Effector memory CD8-positive, alpha-beta T cell (primary cell): ENCODE results near the gene BTG1.
"Not testable (repeated sequence)": the region's sequence is repeated elsewhere in the genome, so short reads cannot be mapped to it uniquely, and the experiment has no call there.

Experiments
- ATAC-seq: fragments of 150-1000 bp; cut with Tn5 transposase; replicated peaks from 2 replicates; pipeline ENCODE4 v1.10.0; 2021; ENCODE audit warnings: mild to moderate bottlenecking, moderate library complexity
- DNase-seq, 3 experiments: peaks; one replicate each; pipeline ENCODE4 v3.0.0; 2021
- H3K27ac Mint-ChIP-seq, 2 donors: one replicate each; pipeline ENCODE4 v1.8.0; 2022; ENCODE audit warnings: mild to moderate bottlenecking in 2 of 2, mixed read lengths in 2 of 2, moderate library complexity in 2 of 2
- H3K27me3 Mint-ChIP-seq, 2 donors: one replicate each; pipeline ENCODE4 v1.8.0; 2022; ENCODE audit warnings: mixed read lengths in 2 of 2
- H3K36me3 Mint-ChIP-seq: one replicate; pipeline ENCODE4 v1.8.0; 2022; ENCODE audit warnings: mild to moderate bottlenecking, moderate library complexity, mixed read lengths; ENCODE audit not compliant: insufficient read depth
- H3K4me1 Mint-ChIP-seq, 2 donors: one replicate each; pipeline ENCODE4 v1.8.0; 2022; ENCODE audit warnings: low read depth in 2 of 2, mixed read lengths in 2 of 2
- H3K4me3 Mint-ChIP-seq, 2 donors: one replicate each; pipeline ENCODE4 v1.8.0; 2022; ENCODE audit warnings: mild to moderate bottlenecking in 2 of 2, mixed read lengths in 2 of 2, moderate library complexity in 2 of 2
- H3K9me3 Mint-ChIP-seq, 2 donors: one replicate each; pipeline ENCODE4 v1.8.0; 2022; ENCODE audit warnings: mixed read lengths in 2 of 2

BTG1 gene

GRCh38 chr12:92136026-92136730, 9.5 kb downstream of the BTG1 start:
- peak overlapping the region; percentile 98 to 99 for H3K4me3 Mint-ChIP-seq
- ATAC-seq (no peak), DNase-seq (no peak)
- no peaks in the 10 kb centered on the region for H3K27me3 Mint-ChIP-seq
- peaks cover 99% of the 10 kb centered on the region for H3K36me3 Mint-ChIP-seq
- H3K9me3 Mint-ChIP-seq: no peaks in the 10 kb centered on the region
- H3K27ac Mint-ChIP-seq: peak overlapping the region; percentile 99 to 100
- peaks cover 63 to 79% of the 10 kb centered on the region in 2 donors for H3K4me1 Mint-ChIP-seq

DNA sequence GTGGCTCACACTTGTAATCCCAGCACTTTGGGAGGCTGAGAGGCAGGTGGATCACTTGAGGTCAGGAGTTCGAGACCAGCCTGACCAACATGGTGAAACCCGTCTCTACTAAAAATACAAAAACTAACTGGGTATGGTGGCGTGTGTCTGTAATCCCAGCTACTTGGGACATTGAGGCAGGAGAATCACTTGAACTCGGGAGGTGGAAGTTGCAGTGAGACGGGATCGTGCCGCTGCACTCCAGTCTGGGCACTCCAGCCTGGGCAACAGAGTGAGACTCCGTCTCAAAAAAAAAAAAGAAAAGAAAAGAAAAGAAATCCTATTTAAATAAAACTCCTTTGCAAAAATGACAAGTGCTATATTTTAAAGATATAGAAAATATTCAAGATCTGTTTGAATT, 10.1 kb downstream of the BTG1 start:
- H3K27me3 Mint-ChIP-seq, DNase-seq, ATAC-seq, H3K9me3 Mint-ChIP-seq: not testable (repeated sequence)
- Mint-ChIP-seq H3K4me3 (peak overlapping the region; percentile 98 to 99), H3K27ac (peak overlapping the region; percentile 99 to 100), H3K36me3 (peaks cover 99% of the 10 kb centered on the region), H3K4me1 (peaks cover 69 to 86% of the 10 kb centered on the region in 2 donors)

- Mint-ChIP-seq H3K9me3 (no peaks in the 10 kb centered on the region), H3K4me1 (peaks cover 66 to 87% of the 10 kb centered on the region in 2 donors), H3K36me3 (peaks cover 94% of the 10 kb centered on the region), H3K4me3 (peak overlapping the region; percentile 98 to 99), H3K27me3 (no peaks in the 10 kb centered on the region), H3K27ac (peak overlapping the region; percentile 99 to 100)
- DNase-seq (no peak), ATAC-seq (peak; percentile 7)
These were observed 10.9 kb downstream of the BTG1 start for GRCh38 chr12:92134638-92135274.

- Mint-ChIP-seq H3K27ac (peak overlapping the region; percentile 99 to 100), H3K36me3 (peaks cover 93% of the 10 kb centered on the region), H3K4me1 (peaks cover 68 to 89% of the 10 kb centered on the region in 2 donors), H3K27me3 (no peaks in the 10 kb centered on the region), H3K4me3 (peak overlapping the region; percentile 98 to 99), H3K9me3 (no peaks in the 10 kb centered on the region)
- DNase-seq (no peak), ATAC-seq (peak; percentile 11)
These were observed 11.6 kb downstream of the BTG1 start for GRCh38 chr12:92133795-92134637.

GRCh38 chr12:92133171-92133570, 12.5 kb downstream of the BTG1 start:
- H3K9me3 Mint-ChIP-seq: no peaks in the 10 kb centered on the region
- H3K4me1 Mint-ChIP-seq: peaks cover 68 to 85% of the 10 kb centered on the region in 2 donors
- ATAC-seq: peak; percentile 34
- peaks cover 91% of the 10 kb centered on the region for H3K36me3 Mint-ChIP-seq
- DNase-seq: no peak
- H3K4me3 Mint-ChIP-seq: peak overlapping the region; percentile 98 to 99
- peak overlapping the region; percentile 99 to 100 for H3K27ac Mint-ChIP-seq
- no peaks in the 10 kb centered on the region for H3K27me3 Mint-ChIP-seq

DNA sequence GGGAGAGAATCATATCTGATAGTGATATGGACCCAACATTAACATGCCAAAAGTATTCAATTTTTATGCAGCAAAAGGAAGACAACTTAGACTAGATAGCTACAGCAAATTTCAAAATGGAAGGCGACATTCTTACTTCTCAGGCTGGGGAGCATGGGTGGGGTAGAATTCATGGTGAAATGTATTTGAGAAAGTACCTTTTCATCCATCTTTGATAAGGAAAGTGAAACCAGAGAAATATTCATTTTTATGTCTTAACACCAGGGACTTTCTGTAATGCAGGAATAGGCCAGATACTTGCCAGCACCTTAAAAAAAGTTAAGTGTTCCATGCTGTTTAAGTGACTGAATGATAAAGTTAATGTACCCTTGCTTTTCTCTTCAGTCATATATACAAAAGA, 13.4 kb downstream of the BTG1 start:
- Mint-ChIP-seq H3K4me3 (peak overlapping the region; percentile 98 to 99), H3K4me1 (peaks cover 62 to 79% of the 10 kb centered on the region in 2 donors), H3K27ac (peak overlapping the region; percentile 45 to 99), H3K27me3 (no peaks in the 10 kb centered on the region), H3K9me3 (no peaks in the 10 kb centered on the region), H3K36me3 (peaks cover 90% of the 10 kb centered on the region)
- ATAC-seq (peak; percentile 38), DNase-seq (no peak)

DNA sequence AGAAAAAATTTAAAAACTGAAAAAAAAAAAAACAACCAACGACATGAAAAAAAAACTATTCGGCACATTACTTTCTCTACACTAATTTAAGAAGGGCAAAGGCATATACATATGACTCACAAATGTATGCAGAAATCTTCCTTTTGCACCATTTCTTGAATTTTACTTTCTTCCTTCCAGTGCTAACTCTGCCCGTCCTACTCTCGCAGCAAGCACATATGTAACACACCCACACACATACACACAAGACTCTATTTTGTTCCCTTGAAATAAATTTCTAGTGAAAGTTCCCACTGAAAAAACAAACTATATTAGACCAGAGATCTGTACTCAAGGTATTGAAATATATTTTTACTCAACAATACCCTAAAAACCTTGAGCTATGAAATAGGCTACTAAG, 14.6 kb downstream of the BTG1 start:
- H3K27ac Mint-ChIP-seq: peak overlapping the region; percentile 45 to 99
- no peaks in the 10 kb centered on the region for H3K9me3 Mint-ChIP-seq
- no peak for DNase-seq
- peak overlapping the region; percentile 98 to 99 for H3K4me3 Mint-ChIP-seq
- peaks cover 49 to 72% of the 10 kb centered on the region in 2 donors for H3K4me1 Mint-ChIP-seq
- no peaks in the 10 kb centered on the region for H3K27me3 Mint-ChIP-seq
- peaks cover 90% of the 10 kb centered on the region for H3K36me3 Mint-ChIP-seq
- ATAC-seq: no peak

- peaks cover 50 to 73% of the 10 kb centered on the region in 2 donors for H3K4me1 Mint-ChIP-seq
- peaks cover 88% of the 10 kb centered on the region for H3K36me3 Mint-ChIP-seq
- no peaks in the 10 kb centered on the region for H3K9me3 Mint-ChIP-seq
- H3K4me3 Mint-ChIP-seq: peak overlapping the region; percentile 23 to 24
- peak overlapping the region in 1 of 2 donors; percentile 80 for H3K27ac Mint-ChIP-seq
- no peak for ATAC-seq
- no peaks in the 10 kb centered on the region for H3K27me3 Mint-ChIP-seq
- no peak for DNase-seq
These were observed 16.0 kb downstream of the BTG1 start for GRCh38 chr12:92129609-92130008.

GRCh38 chr12:92128612-92129011, 17.0 kb downstream of the BTG1 start:
- H3K36me3 Mint-ChIP-seq: peaks cover 86% of the 10 kb centered on the region
- H3K9me3 Mint-ChIP-seq: no peaks in the 10 kb centered on the region
- H3K4me1 Mint-ChIP-seq: peaks cover 49 to 71% of the 10 kb centered on the region in 2 donors
- no peak for DNase-seq
- H3K27me3 Mint-ChIP-seq: no peaks in the 10 kb centered on the region
- ATAC-seq: no peak
- peak overlapping the region in 1 of 2 donors; percentile 80 for H3K27ac Mint-ChIP-seq
- peak overlapping the region in 1 of 2 donors; percentile 7 for H3K4me3 Mint-ChIP-seq

DNA sequence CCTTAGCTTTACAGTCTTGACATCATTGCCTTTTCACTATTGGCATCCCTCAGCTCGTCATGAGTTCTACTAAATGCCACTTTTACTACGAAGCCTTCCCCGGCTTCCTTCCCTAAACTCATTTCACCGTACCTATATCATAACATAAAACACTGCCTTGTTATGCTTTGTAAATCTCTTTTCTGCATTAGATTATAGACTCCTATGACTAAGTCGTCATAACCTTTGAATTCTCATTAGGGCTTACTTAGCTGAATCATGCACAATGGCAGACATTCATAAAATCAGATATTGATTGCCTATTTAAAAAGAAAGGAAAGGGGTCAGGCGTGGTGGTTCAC, 21.0 kb downstream of the BTG1 start:
- no peak for DNase-seq
- H3K4me3 Mint-ChIP-seq: peak overlapping the region in 1 of 2 donors; percentile 2
- ATAC-seq: peak; percentile 2
- peak overlapping the region in 1 of 2 donors; percentile 66 for H3K27ac Mint-ChIP-seq
- peaks cover 33 to 48% of the 10 kb centered on the region in 2 donors for H3K4me1 Mint-ChIP-seq
- no peaks in the 10 kb centered on the region for H3K27me3 Mint-ChIP-seq
- peaks cover 84% of the 10 kb centered on the region for H3K36me3 Mint-ChIP-seq
- H3K9me3 Mint-ChIP-seq: peaks cover 0 to 4% of the 10 kb centered on the region in 2 donors

DNA sequence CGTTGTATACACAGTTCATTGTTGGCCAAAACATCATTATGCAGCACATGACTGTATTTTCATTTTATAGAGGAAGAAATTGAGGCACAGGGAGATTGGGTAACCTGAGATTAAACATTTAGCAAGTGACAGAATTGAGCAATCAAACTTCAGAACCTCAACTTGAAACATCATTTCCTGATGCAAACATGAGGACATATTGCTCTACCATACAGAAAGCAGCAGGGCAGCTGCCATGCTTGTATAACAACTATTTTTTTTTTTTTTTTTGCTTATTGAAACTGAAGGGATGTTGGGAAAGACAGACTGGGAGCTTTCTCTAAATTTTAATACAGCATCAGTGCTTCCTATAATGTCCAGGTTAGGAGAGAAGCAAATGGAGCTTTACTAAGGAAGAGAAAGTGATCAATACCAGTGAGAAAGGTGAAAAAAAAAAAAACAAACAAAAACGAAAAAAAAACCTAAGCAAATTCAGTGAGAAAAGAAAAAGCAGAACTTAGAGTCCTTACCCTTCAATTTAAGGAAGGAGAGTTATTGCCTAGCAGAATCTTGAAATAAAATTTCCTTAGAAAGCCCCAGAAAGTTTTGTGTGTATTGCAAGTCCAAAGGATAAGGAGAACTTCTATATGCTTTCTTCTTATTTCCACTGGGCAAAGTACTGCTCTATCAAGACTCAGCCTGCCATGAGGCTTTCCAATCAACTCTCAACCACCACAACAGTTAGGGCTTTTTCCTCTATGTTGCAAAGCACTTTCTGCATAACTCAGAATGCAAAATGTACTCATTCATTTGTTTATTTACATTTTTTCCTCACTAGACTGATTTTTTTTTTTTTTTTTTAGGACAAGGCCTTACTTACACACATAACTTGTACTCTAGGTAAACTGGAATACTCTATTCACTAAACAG, 21.6 kb downstream of the BTG1 start:
- ATAC-seq: peak; percentile 27
- DNase-seq: no peak
- peaks cover 0 to 4% of the 10 kb centered on the region in 2 donors for H3K9me3 Mint-ChIP-seq

GRCh38 chr12:92122941-92123779, 22.5 kb downstream of the BTG1 start:
- Mint-ChIP-seq H3K4me1 (peaks cover 26 to 38% of the 10 kb centered on the region in 2 donors), H3K9me3 (peaks cover 0 to 4% of the 10 kb centered on the region in 2 donors), H3K4me3 (no peak overlapping the region), H3K36me3 (peaks cover 82% of the 10 kb centered on the region), H3K27me3 (no peaks in the 10 kb centered on the region), H3K27ac (peak overlapping the region in 1 of 2 donors; percentile 72)
- ATAC-seq (peak; percentile 18), DNase-seq (no peak)

More for the DNA sequence above, 21.6 kb downstream of the BTG1 start:
- Mint-ChIP-seq H3K4me1 (peaks cover 29 to 43% of the 10 kb centered on the region in 2 donors), H3K4me3 (peak overlapping the region in 1 of 2 donors; percentile 2), H3K36me3 (peaks cover 84% of the 10 kb centered on the region), H3K27ac (peak overlapping the region; percentile 66 to 83), H3K27me3 (no peaks in the 10 kb centered on the region)
